ENCODE measurements around the gene ARRB2.
A peak's percentile ranks its signal among the peaks of the same experiment; 100 is the strongest.

ARRB2 gene

GRCh38 chr17:4734857-4735475 lies 24.5 kb downstream of the ARRB2 start:
- DNase-seq = no peak

GRCh38 chr17:4735876-4736651 lies 25.6 kb downstream of the ARRB2 start:
- no peak for DNase-seq

- DNase-seq = no peak
Measured at GRCh38 chr17:4738136-4739121, 28.0 kb downstream of the ARRB2 start.

- DNase-seq = peak; percentile 53
Measured at GRCh38 chr17:4739122-4740024, 28.9 kb downstream of the ARRB2 start, which contains the start of the genes CXCL16 and ZMYND15. CXCL16 (minus strand) TSS chr17:4739928; CDS start chr17:4739339, 589 bp downstream. ZMYND15 (plus strand) TSS chr17:4739833; CDS start chr17:4740549, 716 bp downstream.

- no peak for DNase-seq
Measured at GRCh38 chr17:4740025-4740351, 29.6 kb downstream of the ARRB2 start.

GRCh38 chr17:4740584-4740983 lies 30.2 kb downstream of the ARRB2 start:
- no peak for DNase-seq

- DNase-seq = no peak
Measured at GRCh38 chr17:4741544-4741943, 31.1 kb downstream of the ARRB2 start.

- DNase-seq = no peak
Measured at GRCh38 chr17:4742133-4742532, 31.7 kb downstream of the ARRB2 start.

GRCh38 chr17:4742629-4743028 lies 32.2 kb downstream of the ARRB2 start:
- no peak for DNase-seq

GRCh38 chr17:4743216-4743615 lies 32.8 kb downstream of the ARRB2 start:
- DNase-seq = no peak

GRCh38 chr17:4743898-4744297 lies 33.5 kb downstream of the ARRB2 start:
- DNase-seq = no peak

GRCh38 chr17:4744999-4745969 lies 34.9 kb downstream of the ARRB2 start:
- DNase-seq = no peak

- no peak for DNase-seq
Measured at GRCh38 chr17:4747847-4748246, 37.4 kb downstream of the ARRB2 start.

- no peak for DNase-seq
Measured at GRCh38 chr17:4748686-4749085, 38.3 kb downstream of the ARRB2 start.

GRCh38 chr17:4750606-4751005 lies 40.2 kb downstream of the ARRB2 start:
- DNase-seq = no peak

GRCh38 chr17:4751932-4752331 lies 41.5 kb downstream of the ARRB2 start:
- no peak for DNase-seq

- no peak for DNase-seq
Measured at GRCh38 chr17:4753392-4753791, 43.0 kb downstream of the ARRB2 start.

- DNase-seq = no peak
Measured at GRCh38 chr17:4759776-4760236, 49.4 kb downstream of the ARRB2 start.

- no peak for DNase-seq
Measured at GRCh38 chr17:4764595-4764994, 54.2 kb downstream of the ARRB2 start.

- DNase-seq = no peak
Measured at GRCh38 chr17:4766201-4766600, 55.8 kb downstream of the ARRB2 start.

GRCh38 chr17:4766723-4767122 lies 56.3 kb downstream of the ARRB2 start:
- DNase-seq = no peak

Data from NCI-H510A treated with DMSO at 0.1 percent for 48 hours (cell line).